Measurements from ENCODE around the gene CARS1.

The CARS1 gene

GRCh38 chr11:2995893-2996554 is 61.2 kb downstream of the CARS1 start:
- no peak for TF ChIP-seq CTCF (IDR thresholded peaks at IDR 0.05; ENCODE audit: low read length, missing control alignments)
- H3K4me3 ChIP-seq (replicated peaks; ENCODE audit: low read depth, low read length): no peak overlapping the region
- no peak for DNase-seq (ENCODE audit: low read depth)

- no peak overlapping the region for H3K4me3 ChIP-seq (replicated peaks; ENCODE audit: low read depth, low read length)
- no peak for TF ChIP-seq CTCF (IDR thresholded peaks at IDR 0.05; ENCODE audit: low read length, missing control alignments)
- DNase-seq (ENCODE audit: low read depth): no peak
Observed at GRCh38 chr11:2995031-2995561, 62.1 kb downstream of the CARS1 start.

- no peak for DNase-seq (ENCODE audit: low read depth)
- TF ChIP-seq CTCF (IDR thresholded peaks at IDR 0.05; ENCODE audit: low read length, missing control alignments): no peak
- H3K4me3 ChIP-seq (replicated peaks; ENCODE audit: low read depth, low read length): no peak overlapping the region
Observed at GRCh38 chr11:2994336-2994730, 62.9 kb downstream of the CARS1 start.

GRCh38 chr11:2992997-2993325 is 64.3 kb downstream of the CARS1 start:
- no peak for TF ChIP-seq CTCF (IDR thresholded peaks at IDR 0.05; ENCODE audit: low read length, missing control alignments)
- H3K4me3 ChIP-seq (replicated peaks; ENCODE audit: low read depth, low read length): peak overlapping the region; percentile 74
- DNase-seq (ENCODE audit: low read depth): no peak

GRCh38 chr11:2992234-2992996 is 64.8 kb downstream of the CARS1 start, which contains the start of gene NAP1L4:
Gene NAP1L4 (minus strand): TSS chr11:2992329. CDS start chr11:2979220, 13,109 bp downstream.
- no peak for TF ChIP-seq CTCF (IDR thresholded peaks at IDR 0.05; ENCODE audit: low read length, missing control alignments)
- H3K4me3 ChIP-seq (replicated peaks; ENCODE audit: low read depth, low read length): peak within 1 kb of the TSS; percentile 74
- DNase-seq (ENCODE audit: low read depth): peak; percentile 97

- H3K4me3 ChIP-seq (replicated peaks; ENCODE audit: low read depth, low read length): peak overlapping the region; percentile 74
- DNase-seq (ENCODE audit: low read depth): peak; percentile 56
- no peak for TF ChIP-seq CTCF (IDR thresholded peaks at IDR 0.05; ENCODE audit: low read length, missing control alignments)
Observed at GRCh38 chr11:2991452-2992233, 65.6 kb downstream of the CARS1 start.
